Hepatocyte (in vitro differentiated cells): Measurements from ENCODE around the gene P3H3.

ENCODE experiments used
- CTCF ChIP-seq: fragments of 200-600 bp; sonication (generic); IDR thresholded peaks from 2 replicates; pipeline ENCODE4 v1.5.1; 2016; ENCODE audit warnings: antibody characterized with exemption, mild to moderate bottlenecking; ENCODE audit not compliant: poor library complexity
- EZH2 ChIP-seq: fragments of 200-600 bp; sonication (generic); IDR thresholded peaks from 2 replicates; pipeline ENCODE4 v1.6.1; 2016; ENCODE audit warnings: antibody characterized with exemption, mild to moderate bottlenecking, borderline replicate concordance

DNA sequence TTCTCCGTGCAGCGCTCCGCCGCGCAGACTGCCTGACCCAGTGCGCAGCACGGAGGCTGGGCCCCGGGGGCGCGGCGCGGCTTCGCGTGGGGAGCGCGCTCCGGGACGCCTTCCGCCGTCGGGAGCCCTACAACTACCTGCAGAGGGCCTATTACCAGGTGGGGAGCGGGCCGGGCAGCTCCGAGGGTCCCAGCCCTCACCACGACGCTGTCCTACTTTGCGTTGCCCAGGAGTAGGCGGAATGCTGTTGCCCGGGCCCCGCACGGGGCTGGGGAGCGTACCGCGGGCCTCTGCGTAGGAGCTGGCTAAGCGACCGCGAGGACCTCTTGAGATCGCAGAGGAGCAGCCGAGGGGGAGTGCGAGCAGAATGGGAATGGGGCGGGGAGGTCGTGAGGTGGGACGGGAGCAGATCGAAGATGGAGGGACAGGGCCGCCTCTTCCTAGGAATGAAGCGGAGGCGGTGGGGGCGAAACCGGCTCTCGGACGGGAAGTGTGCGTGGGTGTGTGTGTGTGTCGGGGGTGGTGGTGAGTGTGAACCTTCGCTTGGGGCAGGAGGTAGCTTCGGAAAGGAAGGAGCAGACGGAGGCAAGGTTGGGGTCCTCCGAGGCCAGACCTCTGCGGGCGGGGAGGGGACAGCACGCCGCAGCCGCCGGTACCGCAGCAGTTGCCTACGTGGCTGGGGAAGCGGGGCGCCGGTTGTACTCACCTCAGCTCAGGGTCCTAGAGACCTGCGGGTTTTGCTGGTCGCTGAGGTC, 751 bp downstream of the P3H3 start:
- TF ChIP-seq CTCF: no peak
- no peak for TF ChIP-seq EZH2
